Suprapubic skin (tissue), 3 donors: Measurements from ENCODE around the gene ACTC1.

Source experiments
- POLR2A ChIP-seq, 2 donors: fragments of 450-650 bp; IDR thresholded peaks; one replicate each; pipeline ENCODE4 v1.6.1; 2017; ENCODE audit warnings: antibody characterized with exemption in 2 of 2, mild to moderate bottlenecking in 2 of 2, moderate library complexity in 2 of 2
- TF ChIP-seq, protein P1 (sequence below), 2 donors: fragments of 200-600 bp in 1 of 2; fragments of 450-650 bp in 1 of 2; sonication (generic) in 1 of 2; IDR thresholded peaks; one replicate each; pipeline ENCODE4 v1.5.1; 2016 to 2019; ENCODE audit warnings: antibody characterized with exemption in 2 of 2, mild to moderate bottlenecking in 1 of 2, moderate library complexity in 1 of 2

DNA sequence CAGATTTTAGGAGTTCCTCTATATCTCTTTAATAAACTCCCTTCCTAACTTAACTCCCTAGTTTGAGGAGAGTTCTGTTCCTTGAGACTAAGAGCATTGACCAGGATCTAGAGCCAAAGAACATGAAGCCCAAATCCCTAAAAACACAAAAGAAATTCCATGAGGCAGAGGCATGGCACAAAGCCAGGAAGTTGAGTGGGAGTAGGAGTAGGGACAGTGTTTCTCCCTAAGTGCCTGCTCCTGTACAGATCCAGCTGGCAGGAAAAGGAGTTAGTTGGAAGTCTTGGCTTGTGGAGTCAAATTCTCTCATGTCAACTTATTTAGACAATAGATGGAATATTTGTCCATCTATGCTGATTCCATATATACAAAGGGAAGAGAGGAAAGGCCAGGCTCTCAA is 11.4 kb downstream of the ACTC1 start:
- TF ChIP-seq POLR2A (IDR thresholded peaks at IDR 0.05), result no peak
- TF ChIP-seq, protein P1, sequence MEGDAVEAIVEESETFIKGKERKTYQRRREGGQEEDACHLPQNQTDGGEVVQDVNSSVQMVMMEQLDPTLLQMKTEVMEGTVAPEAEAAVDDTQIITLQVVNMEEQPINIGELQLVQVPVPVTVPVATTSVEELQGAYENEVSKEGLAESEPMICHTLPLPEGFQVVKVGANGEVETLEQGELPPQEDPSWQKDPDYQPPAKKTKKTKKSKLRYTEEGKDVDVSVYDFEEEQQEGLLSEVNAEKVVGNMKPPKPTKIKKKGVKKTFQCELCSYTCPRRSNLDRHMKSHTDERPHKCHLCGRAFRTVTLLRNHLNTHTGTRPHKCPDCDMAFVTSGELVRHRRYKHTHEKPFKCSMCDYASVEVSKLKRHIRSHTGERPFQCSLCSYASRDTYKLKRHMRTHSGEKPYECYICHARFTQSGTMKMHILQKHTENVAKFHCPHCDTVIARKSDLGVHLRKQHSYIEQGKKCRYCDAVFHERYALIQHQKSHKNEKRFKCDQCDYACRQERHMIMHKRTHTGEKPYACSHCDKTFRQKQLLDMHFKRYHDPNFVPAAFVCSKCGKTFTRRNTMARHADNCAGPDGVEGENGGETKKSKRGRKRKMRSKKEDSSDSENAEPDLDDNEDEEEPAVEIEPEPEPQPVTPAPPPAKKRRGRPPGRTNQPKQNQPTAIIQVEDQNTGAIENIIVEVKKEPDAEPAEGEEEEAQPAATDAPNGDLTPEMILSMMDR (IDR thresholded peaks at IDR 0.05), result no peak
